ENCODE data around the gene S100B. TPM values are rescaled to one million over a fixed set of nuclear protein-coding genes. Genes with fewer than 3 reads are reported as not detected.

Gene S100B
- total RNA-seq, 1 donor from 2014 or later: 6.9 TPM

GRCh38 chr21:46560568-46561444, 44.1 kb downstream of the S100B start:
- no peak for DNase-seq

- no peak for DNase-seq
Measured at GRCh38 chr21:46559291-46559983, 45.4 kb downstream of the S100B start.

- no peak for DNase-seq
Measured at GRCh38 chr21:46557919-46558392, 46.9 kb downstream of the S100B start.

GRCh38 chr21:46557469-46557868, 47.4 kb downstream of the S100B start:
- no peak for DNase-seq

- DNase-seq: no peak
Measured at GRCh38 chr21:46556802-46557201, 48.1 kb downstream of the S100B start.

GRCh38 chr21:46555678-46556077, 49.2 kb downstream of the S100B start:
- DNase-seq: no peak

- no peak for DNase-seq
Measured at GRCh38 chr21:46555225-46555617, 49.7 kb downstream of the S100B start.

DNA sequence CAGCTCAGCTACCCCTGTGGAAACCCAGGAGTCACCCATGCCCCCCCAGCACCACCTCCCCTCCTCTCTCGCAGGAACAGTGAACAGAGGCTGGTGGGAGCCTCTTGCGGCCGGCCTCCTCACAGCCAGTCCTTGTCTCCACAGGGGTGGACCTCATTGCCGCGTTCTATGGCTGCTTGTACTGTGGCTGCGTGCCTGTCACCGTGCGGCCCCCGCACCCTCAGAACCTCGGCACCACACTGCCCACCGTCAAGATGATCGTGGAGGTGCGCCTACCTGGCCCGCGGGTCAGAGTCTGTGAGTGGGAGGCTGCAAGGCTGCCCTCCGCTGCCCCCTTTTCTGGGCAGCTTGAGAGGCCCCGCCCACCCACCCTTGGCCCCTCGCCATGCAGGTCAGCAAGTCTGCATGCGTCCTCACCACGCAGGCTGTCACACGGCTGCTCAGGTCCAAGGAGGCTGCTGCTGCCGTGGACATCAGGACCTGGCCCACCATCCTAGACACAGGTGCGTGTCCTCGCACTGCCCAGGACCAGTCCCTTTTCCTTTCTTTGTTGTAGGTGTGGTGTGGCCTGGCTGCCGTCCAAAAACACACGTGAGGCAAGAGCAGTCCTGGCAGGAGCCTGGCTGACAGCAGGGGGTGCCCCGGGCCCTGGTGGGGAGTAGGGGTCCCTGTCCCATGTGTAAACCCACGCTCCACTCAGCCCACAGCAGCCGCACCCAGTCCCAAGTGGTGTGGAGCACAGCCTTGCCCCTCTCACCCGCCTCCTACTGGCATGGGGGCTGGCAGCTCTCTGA, 50.3 kb downstream of the S100B start:
- DNase-seq: no peak

DNA sequence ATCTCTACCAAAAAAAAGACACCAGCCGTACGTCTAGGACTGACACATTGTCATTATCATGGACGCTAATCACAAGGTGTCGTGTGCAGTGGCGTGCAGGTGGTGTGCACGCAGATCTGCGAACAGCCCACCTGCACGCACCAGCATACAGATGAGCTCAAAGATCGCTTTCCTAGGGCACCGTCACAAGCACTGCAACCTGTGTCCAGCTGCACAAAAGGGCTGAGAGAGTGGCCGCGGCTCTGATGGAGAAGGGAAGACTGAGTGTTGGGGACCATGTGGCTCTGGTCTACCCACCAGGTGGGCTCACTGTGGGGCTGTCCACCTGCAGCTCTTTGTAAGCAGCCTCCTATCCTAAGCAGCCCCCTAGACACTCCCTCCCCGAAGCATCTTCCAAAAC, 50.9 kb downstream of the S100B start:
- DNase-seq: no peak

DNA sequence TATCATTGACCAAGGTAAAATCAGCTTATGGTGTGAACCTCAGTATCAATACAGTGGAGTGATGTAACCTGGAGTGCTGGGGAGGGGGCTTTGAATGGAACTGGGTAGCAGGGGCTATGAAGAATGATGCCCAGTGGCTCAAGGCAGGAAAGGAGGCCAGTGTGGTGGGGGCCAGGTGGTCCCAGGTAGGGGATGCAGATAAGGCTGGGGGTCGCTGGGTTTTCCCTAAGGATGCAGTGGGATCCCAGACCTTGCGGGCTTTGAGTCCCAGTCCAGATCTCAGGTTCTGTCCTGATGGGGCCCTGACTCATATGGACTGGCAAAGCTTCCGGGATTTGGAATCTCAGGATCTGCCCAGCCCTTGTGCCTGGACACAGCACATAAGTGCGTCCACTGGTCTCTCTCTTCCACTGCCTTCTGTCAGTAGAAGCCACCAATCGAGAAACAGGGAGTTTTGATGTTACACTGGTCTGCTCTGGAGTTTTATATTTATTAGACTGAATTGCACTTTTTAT, 52.0 kb downstream of the S100B start:
- no peak for DNase-seq

GRCh38 chr21:46552274-46552673, 52.6 kb downstream of the S100B start:
- DNase-seq: no peak

GRCh38 chr21:46551636-46552241, 53.1 kb downstream of the S100B start:
- DNase-seq: no peak

DNA sequence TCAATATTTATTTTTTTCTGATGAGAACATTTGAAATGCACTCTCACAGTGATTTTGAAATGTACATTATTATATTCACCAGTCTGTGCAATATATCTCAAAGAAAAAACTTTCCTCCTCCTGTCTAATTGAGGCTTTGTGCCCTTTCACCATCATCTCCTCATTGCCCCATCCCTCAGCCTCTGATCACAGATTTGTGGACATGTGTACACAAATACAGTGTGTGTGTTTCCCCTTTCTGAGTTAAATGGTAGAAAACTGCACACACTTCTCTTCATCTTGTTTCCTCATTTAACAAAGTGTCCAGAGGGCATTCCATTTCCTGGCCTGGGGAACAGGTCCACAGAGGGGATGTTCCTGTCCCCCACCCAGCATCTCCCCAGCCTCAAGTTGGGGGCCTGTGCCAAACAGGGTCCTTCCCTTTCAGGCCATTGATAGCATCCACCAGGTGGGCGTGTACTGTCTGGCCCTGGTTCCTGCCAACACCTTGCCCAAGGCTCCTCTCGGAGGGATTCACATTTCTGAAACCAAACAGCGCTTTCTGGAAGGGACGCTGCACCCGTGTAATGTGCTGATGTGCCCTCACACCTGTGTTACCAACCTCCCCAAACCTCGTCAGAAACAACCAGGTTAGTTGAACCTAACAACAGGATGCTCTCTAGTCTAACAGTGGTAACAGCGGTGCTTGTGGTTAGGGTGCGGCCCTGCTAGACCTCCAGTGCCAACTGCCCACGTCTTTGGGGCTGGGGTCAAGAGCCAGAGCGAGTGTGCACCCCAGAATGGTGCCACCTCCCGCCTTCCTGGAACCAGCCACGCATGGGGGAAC, 54.6 kb downstream of the S100B start:
- no peak for DNase-seq

- no peak for DNase-seq
Measured at GRCh38 chr21:46549650-46550049, 55.2 kb downstream of the S100B start.

Other genes starting within 250 kb of the S100B start
- gene DIP2A, start 146.2 kb downstream of the S100B start, total RNA-seq: 26.8 TPM
- gene PRMT2, start 30.6 kb upstream of the S100B start, total RNA-seq: 215 TPM